Keratinocyte (primary cell): ENCODE results near the gene STOX2. TPM values are rescaled to one million over a fixed set of nuclear protein-coding genes. Genes with fewer than 3 reads are reported as not detected.
"Not testable (repeated sequence)": the region's sequence is repeated elsewhere in the genome, so short reads cannot be mapped to it uniquely, and the experiment has no call there.

Experiments
- DNase-seq: peaks from one replicate; pipeline ENCODE4 v3.0.0-alpha.2; 2011; ENCODE audit warnings: low read depth, missing footprints, low spot score
- FAIRE-seq: peaks from 2 replicates; lab custom pipeline; 2011; peaks lifted over from hg19 to GRCh38; lab: Jason Lieb, UNC
- H2AFZ ChIP-seq: 2 replicates; pipeline ENCODE4 v1.6.0; 2012; ENCODE audit warnings: low read length, control low read depth, inconsistent platforms; ENCODE audit not compliant: control insufficient read depth
- H3K27ac ChIP-seq: 2 replicates; pipeline ENCODE4 v1.5.1; 2011; ENCODE audit warnings: low read length; ENCODE audit not compliant: control insufficient read depth, insufficient read depth
- H3K27me3 ChIP-seq: 3 replicates; pipeline ENCODE4 v1.6.0; 2011; ENCODE audit warnings: low read length; ENCODE audit not compliant: control insufficient read depth, insufficient read depth; ENCODE audit errors: extremely low read depth
- H3K36me3 ChIP-seq, 2 experiments: 2 replicates in 1 of 2; 3 replicates in 1 of 2; pipeline ENCODE4 v1.5.1; 2011; ENCODE audit warnings: low read length in 2 of 2, mild to moderate bottlenecking in 1 of 2; ENCODE audit not compliant: control insufficient read depth in 2 of 2, insufficient read depth in 2 of 2; ENCODE audit errors: extremely low read depth in 1 of 2
- H3K4me1 ChIP-seq: 3 replicates; pipeline ENCODE4 v1.5.1; 2011; ENCODE audit warnings: low read length; ENCODE audit not compliant: control insufficient read depth, insufficient read depth; ENCODE audit errors: extremely low read depth
- H3K4me2 ChIP-seq: 3 replicates; pipeline ENCODE4 v1.6.0; 2011; ENCODE audit warnings: low read depth, low read length; ENCODE audit not compliant: control insufficient read depth, insufficient read depth; ENCODE audit errors: extremely low read depth
- H3K4me3 ChIP-seq, 3 experiments: fragments of 200-600 bp in 1 of 3; sonication (generic) in 1 of 3; 2 replicates in 2 of 3; 3 replicates in 1 of 3; pipeline ENCODE4 v1.5.1; 2011 to 2016; ENCODE audit warnings: low read length in 3 of 3, mild to moderate bottlenecking in 3 of 3, control low read depth in 2 of 3, inconsistent platforms in 1 of 3, low read depth in 1 of 3, mixed read lengths in 1 of 3, mixed run types in 1 of 3, moderate library complexity in 1 of 3; ENCODE audit not compliant: control insufficient read depth in 2 of 3, insufficient read depth in 2 of 3; ENCODE audit errors: extremely low read depth in 1 of 3
- H3K79me2 ChIP-seq: 2 replicates; pipeline ENCODE4 v1.6.0; 2012; ENCODE audit warnings: low read length; ENCODE audit not compliant: control insufficient read depth, insufficient read depth
- H3K9ac ChIP-seq: 3 replicates; pipeline ENCODE4 v1.6.0; 2011; ENCODE audit warnings: low read length; ENCODE audit not compliant: control insufficient read depth, insufficient read depth; ENCODE audit errors: extremely low read depth
- H3K9me1 ChIP-seq: 3 replicates; pipeline ENCODE4 v1.6.0; 2011; ENCODE audit warnings: low read length; ENCODE audit not compliant: control insufficient read depth, insufficient read depth; ENCODE audit errors: extremely low read depth
- H3K9me3 ChIP-seq: 2 replicates; pipeline ENCODE4 v1.5.1; 2012; ENCODE audit warnings: low read depth, low read length; ENCODE audit not compliant: control insufficient read depth
- H4K20me1 ChIP-seq: 3 replicates; pipeline ENCODE4 v1.6.0; 2011; ENCODE audit warnings: low read length; ENCODE audit not compliant: control insufficient read depth, insufficient read depth; ENCODE audit errors: extremely low read depth
- EZH2 ChIP-seq: IDR thresholded peaks from one replicate; pipeline ENCODE4 v1.6.1; 2012; ENCODE audit warnings: inconsistent platforms, mild to moderate bottlenecking, low read length, moderate library complexity
- dilution Hi-C: fragments of 300-500 bp; cut with MboI; formaldehyde crosslinking; loops from one replicate; pipeline ENCODE4 v1.7.0; 2020; ENCODE audit warnings: low sequenced_read_pairs; ENCODE audit not compliant: extremely low pct_ligation_motif_present
- polyA plus RNA-seq, 5 experiments: library from polyadenylated mRNA; depleted of rRNA in 3 of 5; stranded (reverse) in 3 of 5; stranded (forward) in 1 of 5; unstranded in 1 of 5; fragments of >200 nt; gene quantifications; 1 replicate in 1 of 5; 2 replicates in 3 of 5; 3 replicates in 1 of 5; pipeline versions ENCODE4 v1.2.1 to v1.2.3, GENCODE V29; 2011 to 2012; ENCODE audit warnings: missing spikeins in 2 of 5, low read depth in 1 of 5, low replicate concordance in 1 of 5
- TF ChIP-seq, protein P1 (sequence below), 3 experiments: IDR thresholded peaks in 1 of 3; conservative IDR thresholded peaks in 1 of 3; optimal IDR thresholded peaks in 1 of 3; 2 replicates in 2 of 3; 3 replicates in 1 of 3; pipeline versions ENCODE3 to v1.5.1; 2011; ENCODE audit warnings: low read length in 3 of 3, mild to moderate bottlenecking in 3 of 3, moderate library complexity in 2 of 3, control low read depth in 1 of 3, inconsistent platforms in 1 of 3; ENCODE audit not compliant: insufficient read depth in 2 of 3; ENCODE audit errors: extremely low read depth in 1 of 3

The STOX2 gene
- polyA plus RNA-seq, 1 donor (not counting 4 experiments of a cell fraction or from before 2014, with no cell fraction given): 1.6 TPM

DNA sequence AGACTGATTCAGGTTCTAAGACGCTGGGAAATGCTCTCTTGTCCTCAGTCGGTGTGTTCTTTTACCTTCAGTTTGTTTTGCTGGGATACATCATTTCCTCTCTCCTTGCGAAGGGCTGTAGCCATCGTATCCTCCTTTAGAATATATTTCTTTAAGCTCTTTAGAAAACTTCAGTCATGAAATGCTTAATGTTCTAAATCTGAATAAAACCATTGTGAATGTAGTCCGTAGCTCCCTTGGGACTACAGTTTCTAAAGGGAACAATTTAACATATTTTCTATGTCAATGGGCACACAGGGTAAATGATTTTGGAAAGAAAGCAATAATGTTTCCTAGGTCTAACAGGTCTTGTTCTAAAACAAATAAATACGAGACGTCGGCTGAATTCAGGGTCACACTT, 40.6 kb downstream of the STOX2 start:
- dilution Hi-C loops: no loop called here
- DNase-seq (no peak), FAIRE-seq (no peak)
- Histone ChIP-seq H3K9me1 (no peaks in the 10 kb centered on the region), H3K4me2 (no peak overlapping the region), H3K27me3 (no peaks in the 10 kb centered on the region), H3K9me3 (no peaks in the 10 kb centered on the region), H3K4me1 (no peaks in the 10 kb centered on the region), H3K9ac (no peak overlapping the region), H3K36me3 (no peaks in the 10 kb centered on the region), H2AFZ (no peak overlapping the region), H4K20me1 (no peaks in the 10 kb centered on the region), H3K4me3 (no peak overlapping the region), H3K79me2 (no peaks in the 10 kb centered on the region), H3K27ac (no peak overlapping the region)
- TF ChIP-seq, protein P1, sequence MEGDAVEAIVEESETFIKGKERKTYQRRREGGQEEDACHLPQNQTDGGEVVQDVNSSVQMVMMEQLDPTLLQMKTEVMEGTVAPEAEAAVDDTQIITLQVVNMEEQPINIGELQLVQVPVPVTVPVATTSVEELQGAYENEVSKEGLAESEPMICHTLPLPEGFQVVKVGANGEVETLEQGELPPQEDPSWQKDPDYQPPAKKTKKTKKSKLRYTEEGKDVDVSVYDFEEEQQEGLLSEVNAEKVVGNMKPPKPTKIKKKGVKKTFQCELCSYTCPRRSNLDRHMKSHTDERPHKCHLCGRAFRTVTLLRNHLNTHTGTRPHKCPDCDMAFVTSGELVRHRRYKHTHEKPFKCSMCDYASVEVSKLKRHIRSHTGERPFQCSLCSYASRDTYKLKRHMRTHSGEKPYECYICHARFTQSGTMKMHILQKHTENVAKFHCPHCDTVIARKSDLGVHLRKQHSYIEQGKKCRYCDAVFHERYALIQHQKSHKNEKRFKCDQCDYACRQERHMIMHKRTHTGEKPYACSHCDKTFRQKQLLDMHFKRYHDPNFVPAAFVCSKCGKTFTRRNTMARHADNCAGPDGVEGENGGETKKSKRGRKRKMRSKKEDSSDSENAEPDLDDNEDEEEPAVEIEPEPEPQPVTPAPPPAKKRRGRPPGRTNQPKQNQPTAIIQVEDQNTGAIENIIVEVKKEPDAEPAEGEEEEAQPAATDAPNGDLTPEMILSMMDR (optimal IDR thresholded peaks at IDR 0.05 in 1 of 3, IDR thresholded peaks at IDR 0.05 in 1 of 3, conservative IDR thresholded peaks at IDR 0.05 in 1 of 3; ENCODE audit: extremely low read depth in 1 of 3, insufficient read depth in 2 of 3, low read length in 3 of 3): no peak

DNA sequence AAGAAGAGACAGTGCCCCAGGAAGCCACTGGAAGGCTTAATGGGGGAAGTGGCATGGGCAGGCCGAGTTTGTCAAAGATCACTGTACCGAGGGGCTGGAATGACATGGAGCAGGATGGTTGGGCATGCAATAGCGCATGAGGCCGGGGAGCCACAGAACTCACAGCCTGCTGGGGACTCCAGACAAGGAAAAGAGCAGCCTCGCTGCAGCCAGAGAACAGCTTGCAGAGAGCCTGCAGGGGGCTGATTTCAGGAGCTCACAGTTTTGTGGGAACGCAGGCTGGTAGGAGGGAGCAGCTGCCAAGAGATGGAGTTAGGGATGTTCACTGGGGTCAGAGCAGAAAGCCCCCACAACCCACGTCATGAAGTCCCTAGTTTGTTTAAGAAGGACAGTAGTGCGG, 45.4 kb downstream of the STOX2 start:
- H3K4me1 ChIP-seq: no peaks in the 10 kb centered on the region
- H3K36me3 ChIP-seq: no peaks in the 10 kb centered on the region
- TF ChIP-seq, protein P1 (optimal IDR thresholded peaks at IDR 0.05 in 1 of 3, IDR thresholded peaks at IDR 0.05 in 1 of 3, conservative IDR thresholded peaks at IDR 0.05 in 1 of 3; ENCODE audit: extremely low read depth in 1 of 3, insufficient read depth in 2 of 3, low read length in 3 of 3): no peak
- no peak for TF ChIP-seq EZH2
- no peaks in the 10 kb centered on the region for H3K9me1 ChIP-seq
- no peak overlapping the region for H3K9ac ChIP-seq
- FAIRE-seq (no peak), DNase-seq (no peak)
- no peaks in the 10 kb centered on the region for H3K79me2 ChIP-seq
- no peaks in the 10 kb centered on the region for H4K20me1 ChIP-seq
- H3K27ac ChIP-seq: no peak overlapping the region
- dilution Hi-C loops: no loop called here
- no peak overlapping the region for H2AFZ ChIP-seq
- H3K27me3 ChIP-seq: no peaks in the 10 kb centered on the region
- H3K4me3 ChIP-seq: no peak overlapping the region
- no peak overlapping the region for H3K4me2 ChIP-seq
- no peaks in the 10 kb centered on the region for H3K9me3 ChIP-seq

DNA sequence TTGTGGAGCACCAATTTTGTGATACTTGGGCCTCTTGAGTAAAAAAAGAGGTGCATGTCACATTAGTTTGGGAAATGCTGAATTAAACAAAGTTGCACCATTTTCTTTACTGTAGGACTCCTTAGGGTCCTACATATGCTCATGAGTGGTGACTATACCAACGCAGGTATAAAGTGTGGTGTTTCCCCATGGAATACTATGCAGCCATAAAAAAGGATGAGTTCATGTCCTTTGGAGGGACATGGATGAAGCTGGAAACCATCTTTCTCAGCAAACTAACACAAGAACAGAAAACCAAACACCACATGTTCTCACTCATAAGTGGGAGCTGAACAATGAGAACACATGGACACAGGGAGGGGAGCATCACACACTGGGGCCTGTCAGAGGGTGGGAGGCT, 47.5 kb downstream of the STOX2 start:
- dilution Hi-C loops: not testable (repeated sequence)

More for the DNA sequence above, 47.5 kb downstream of the STOX2 start:
- not testable (repeated sequence) for H3K9me3 ChIP-seq, H3K79me2 ChIP-seq, H4K20me1 ChIP-seq, H3K4me2 ChIP-seq, DNase-seq, FAIRE-seq, H3K9me1 ChIP-seq, H3K4me3 ChIP-seq, H3K36me3 ChIP-seq, H3K27me3 ChIP-seq, H3K9ac ChIP-seq, H2AFZ ChIP-seq, H3K4me1 ChIP-seq, H3K27ac ChIP-seq
